SK-N-SH treated with all-trans-retinoic acid at 6 μM for 48 hours (cell line): ENCODE data around the gene PSME1.

Experiments used
- ARNTL ChIP-seq: fragments of 450-650 bp; formaldehyde crosslinking; IDR thresholded peaks from 2 replicates; pipeline ENCODE4 v1.5.0; 2020; ENCODE audit warnings: low read depth, mild to moderate bottlenecking, moderate library complexity, borderline replicate concordance
- BACH2 ChIP-seq: fragments of 250-450 bp; sonication (Bioruptor Pico); IDR thresholded peaks from 2 replicates; pipeline ENCODE4 v1.9.0; 2021; ENCODE audit warnings: mild to moderate bottlenecking, borderline replicate concordance
- RARB ChIP-seq: fragments of 250-450 bp; sonication (Bioruptor Pico); IDR thresholded peaks from 2 replicates; pipeline ENCODE4 v1.8.0; 2021; ENCODE audit warnings: mild to moderate bottlenecking, moderate library complexity
- TOX ChIP-seq: fragments of 250-450 bp; sonication (Bioruptor Pico); IDR thresholded peaks from 2 replicates; pipeline ENCODE4 v1.8.0; 2021; ENCODE audit warnings: mild to moderate bottlenecking, moderate library complexity, borderline replicate concordance
- ZFP3 ChIP-seq: fragments of 250-450 bp; sonication (Bioruptor Pico); IDR thresholded peaks from 2 replicates; pipeline ENCODE4 v1.5.0; 2020; ENCODE audit warnings: mild to moderate bottlenecking, moderate library complexity
- ZNF70 ChIP-seq: fragments of 450-650 bp; formaldehyde crosslinking; IDR thresholded peaks from 2 replicates; pipeline ENCODE4 v1.5.0; 2020; ENCODE audit warnings: mild to moderate bottlenecking, moderate library complexity
- TF ChIP-seq, protein P1 (sequence below): fragments of 250-450 bp; sonication (Bioruptor Pico); IDR thresholded peaks from 2 replicates; pipeline ENCODE4 v1.8.0; 2021; ENCODE audit warnings: low read depth, mild to moderate bottlenecking, moderate library complexity, borderline replicate concordance

DNA sequence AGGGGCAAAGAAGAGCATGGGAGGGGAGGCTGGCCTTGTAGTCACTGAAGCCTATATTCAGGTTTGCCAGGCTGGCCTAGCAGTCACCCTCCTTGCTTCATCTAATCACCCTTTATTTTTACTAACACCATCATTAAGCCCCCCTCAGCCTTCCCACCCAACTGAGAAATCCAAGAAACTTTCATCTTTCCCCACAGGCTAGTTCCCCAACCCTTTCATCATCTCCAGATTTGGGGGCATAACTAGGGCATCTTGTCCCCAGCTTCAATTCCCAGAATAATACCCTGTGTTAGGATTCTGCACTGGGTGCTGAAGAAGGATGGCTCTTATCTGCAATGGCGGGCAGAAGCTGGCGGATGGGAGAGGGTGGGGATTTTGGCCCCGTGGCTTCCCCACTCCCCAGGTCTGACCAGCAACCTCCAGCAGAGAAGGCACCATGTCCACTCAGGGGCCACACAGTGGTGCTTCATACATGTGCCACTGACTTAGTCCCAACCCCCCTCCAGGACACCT lies 35.0 kb upstream of the PSME1 start:
- TF ChIP-seq RARB (CRISPR knock-in tag) = no peak
- no peak for TF ChIP-seq ZNF70 (CRISPR knock-in tag)
- no peak for TF ChIP-seq BACH2
- TF ChIP-seq TOX = no peak
- TF ChIP-seq, protein P1, sequence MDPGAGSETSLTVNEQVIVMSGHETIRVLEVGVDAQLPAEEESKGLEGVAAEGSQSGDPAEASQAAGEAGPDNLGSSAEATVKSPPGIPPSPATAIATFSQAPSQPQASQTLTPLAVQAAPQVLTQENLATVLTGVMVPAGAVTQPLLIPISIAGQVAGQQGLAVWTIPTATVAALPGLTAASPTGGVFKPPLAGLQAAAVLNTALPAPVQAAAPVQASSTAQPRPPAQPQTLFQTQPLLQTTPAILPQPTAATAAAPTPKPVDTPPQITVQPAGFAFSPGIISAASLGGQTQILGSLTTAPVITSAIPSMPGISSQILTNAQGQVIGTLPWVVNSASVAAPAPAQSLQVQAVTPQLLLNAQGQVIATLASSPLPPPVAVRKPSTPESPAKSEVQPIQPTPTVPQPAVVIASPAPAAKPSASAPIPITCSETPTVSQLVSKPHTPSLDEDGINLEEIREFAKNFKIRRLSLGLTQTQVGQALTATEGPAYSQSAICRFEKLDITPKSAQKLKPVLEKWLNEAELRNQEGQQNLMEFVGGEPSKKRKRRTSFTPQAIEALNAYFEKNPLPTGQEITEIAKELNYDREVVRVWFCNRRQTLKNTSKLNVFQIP (CRISPR knock-in tag) = no peak
- no peak for TF ChIP-seq ARNTL
- TF ChIP-seq ZFP3 = no peak
